IMR-90 (cell line): ENCODE data around the gene LRP1B. TPM values are rescaled to one million over a fixed set of nuclear protein-coding genes. Genes with fewer than 3 reads are reported as not detected.

Source experiments
- ATAC-seq: fragments of 200-7000 bp; cut with Tn5 transposase; 2 replicates; pipeline ENCODE4 v1.9.1; 2020; ENCODE audit warnings: low read depth, mild to moderate bottlenecking, moderate library complexity
- BruUV-seq: library from RNA; stranded (reverse); fragments of 400-500 nt; replicated peaks from 2 replicates; lab custom pipeline; 2021; lab: Mats Ljungman, UMichigan
- CTCF ChIA-PET: fragments of 300-600 bp; formaldehyde crosslinking; extraction: SDS; loops from one replicate; lab custom pipeline; 2021; ENCODE audit warnings: antibody characterized with exemption; lab: Yijun Ruan, JAX
- POLR2A ChIA-PET: fragments of 300-600 bp; sonication (Branson Sonifier 250); formaldehyde crosslinking; loops from one replicate; lab custom pipeline; 2022; ENCODE audit warnings: antibody characterized with exemption; ENCODE audit not compliant: unreplicated experiment; lab: Charles Lee
- DNase-seq: peaks from one replicate; pipeline ENCODE4 v3.0.0; 2013
- H2AFZ ChIP-seq: replicated peaks from 2 replicates; pipeline ENCODE3; 2013; ENCODE audit warnings: low read length, mild to moderate bottlenecking; ENCODE audit not compliant: poor library complexity
- H2AK5ac ChIP-seq: 2 replicates; pipeline ENCODE4 v1.6.1; 2013; ENCODE audit warnings: low read depth, low read length, inconsistent platforms
- H2AK9ac ChIP-seq: replicated peaks from 2 replicates; pipeline ENCODE3; 2013; ENCODE audit warnings: mild to moderate bottlenecking, low read depth, low read length, moderate library complexity; ENCODE audit not compliant: poor library complexity
- H2BK120ac ChIP-seq: 2 replicates; pipeline ENCODE4 v1.6.1; 2013; ENCODE audit warnings: low read depth, low read length, inconsistent platforms
- H2BK15ac ChIP-seq: 3 replicates; pipeline ENCODE4 v1.6.1; 2013; ENCODE audit warnings: low read depth, low read length, inconsistent platforms
- H2BK20ac ChIP-seq: 2 replicates; pipeline ENCODE4 v1.6.1; 2013; ENCODE audit warnings: low read depth, mild to moderate bottlenecking, inconsistent platforms, low read length, moderate library complexity
- H2BK5ac ChIP-seq: 2 replicates; pipeline ENCODE4 v1.6.1; 2013; ENCODE audit warnings: mild to moderate bottlenecking, low read depth, low read length, inconsistent platforms; ENCODE audit not compliant: poor library complexity, severe bottlenecking
- H3K14ac ChIP-seq: replicated peaks from 2 replicates; pipeline ENCODE4 v1.6.1; 2013; ENCODE audit warnings: low read depth, low read length, inconsistent platforms
- H3K18ac ChIP-seq: 2 replicates; pipeline ENCODE4 v1.6.1; 2013; ENCODE audit warnings: low read depth, low read length, control low read depth
- H3K23ac ChIP-seq: 2 replicates; pipeline ENCODE4 v1.6.1; 2013; ENCODE audit warnings: low read depth, low read length, inconsistent platforms
- H3K27ac ChIP-seq: 2 replicates; pipeline ENCODE4 v1.5.1; 2013; ENCODE audit warnings: mild to moderate bottlenecking, control low read depth, low read length; ENCODE audit not compliant: insufficient read depth
- H3K27me3 ChIP-seq: 2 replicates; pipeline ENCODE4 v1.6.1; 2013; ENCODE audit warnings: low read length; ENCODE audit not compliant: control insufficient read depth, insufficient read depth
- H3K36me3 ChIP-seq: 2 replicates; pipeline ENCODE4 v1.6.1; 2013; ENCODE audit warnings: low read length, mixed read lengths; ENCODE audit not compliant: control insufficient read depth, insufficient read depth
- H3K4ac ChIP-seq: 2 replicates; pipeline ENCODE4 v1.6.1; 2013; ENCODE audit warnings: low read depth, low read length, inconsistent platforms
- H3K4me1 ChIP-seq: 2 replicates; pipeline ENCODE4 v1.6.1; 2013; ENCODE audit warnings: low read length, mixed read lengths; ENCODE audit not compliant: control insufficient read depth, insufficient read depth
- H3K4me2 ChIP-seq: 2 replicates; pipeline ENCODE4 v1.6.1; 2013; ENCODE audit warnings: low read depth, mild to moderate bottlenecking, control low read depth, low read length, moderate library complexity
- H3K4me3 ChIP-seq: 2 replicates; pipeline ENCODE4 v1.5.1; 2013; ENCODE audit warnings: low read depth, mild to moderate bottlenecking, control low read depth, low read length, moderate library complexity; ENCODE audit not compliant: insufficient read depth
- H3K56ac ChIP-seq: 2 replicates; pipeline ENCODE4 v1.6.1; 2013; ENCODE audit warnings: low read length, inconsistent platforms; ENCODE audit not compliant: insufficient read depth; ENCODE audit errors: extremely low read depth
- H3K79me1 ChIP-seq, 2 experiments: 2 replicates each; pipeline ENCODE4 v1.6.1; 2013; ENCODE audit warnings: low read length in 2 of 2, inconsistent platforms in 1 of 2, low read depth in 1 of 2
- H3K9ac ChIP-seq: 2 replicates; pipeline ENCODE4 v1.6.1; 2013; ENCODE audit warnings: low read depth, low read length, control low read depth
- H3K9me1 ChIP-seq: 2 replicates; pipeline ENCODE4 v1.6.1; 2013; ENCODE audit warnings: low read length, inconsistent platforms; ENCODE audit not compliant: insufficient read depth
- H3K9me3 ChIP-seq: 2 replicates; pipeline ENCODE4 v1.6.1; 2013; ENCODE audit warnings: low read length; ENCODE audit not compliant: control insufficient read depth, insufficient read depth
- H4K20me1 ChIP-seq: 2 replicates; pipeline ENCODE4 v1.6.1; 2013; ENCODE audit warnings: low read length, inconsistent platforms; ENCODE audit not compliant: insufficient read depth
- H4K5ac ChIP-seq: 2 replicates; pipeline ENCODE4 v1.6.1; 2013; ENCODE audit warnings: mild to moderate bottlenecking, low read depth, low read length, control low read depth
- H4K8ac ChIP-seq, 2 experiments: 2 replicates each; pipeline ENCODE4 v1.6.1; 2013; ENCODE audit warnings: low read depth in 2 of 2, low read length in 2 of 2, control low read depth in 1 of 2, inconsistent platforms in 1 of 2
- H4K91ac ChIP-seq: 2 replicates; pipeline ENCODE4 v1.6.1; 2013; ENCODE audit warnings: low read depth, low read length, inconsistent platforms; ENCODE audit not compliant: insufficient read depth
- CEBPB ChIP-seq: IDR thresholded peaks from 2 replicates; pipeline ENCODE4 v1.6.1; 2012; ENCODE audit warnings: low read depth, low read length, improper control_type of control experiment
- FOS ChIP-seq: fragments of 150-350 bp; IDR thresholded peaks from 2 replicates; pipeline ENCODE4 v1.6.1; 2016; ENCODE audit warnings: low read depth, low read length
- MXI1 ChIP-seq: IDR thresholded peaks from 2 replicates; pipeline ENCODE4 v1.6.1; 2012; ENCODE audit warnings: low read depth, mild to moderate bottlenecking, low read length, moderate library complexity, borderline replicate concordance
- RCOR1 ChIP-seq: IDR thresholded peaks from 2 replicates; pipeline ENCODE4 v1.6.1; 2012; ENCODE audit warnings: mild to moderate bottlenecking, low read length, improper control_type of control experiment; ENCODE audit not compliant: insufficient replicate concordance
- SMC3 ChIP-seq: fragments of 150-350 bp; IDR thresholded peaks from 2 replicates; pipeline ENCODE4 v1.6.1; 2016; ENCODE audit warnings: low read depth, mild to moderate bottlenecking, antibody characterized with exemption, low read length, moderate library complexity
- WGBS, 2 experiments: methylation state at CpG; one replicate each; pipeline versions ENCODE4 v1.1.5 to v1.1.7; 2013; ENCODE audit warnings: missing lambda C conversion rate in 2 of 2; ENCODE audit not compliant: insufficient read length in 1 of 2; ENCODE audit errors: extremely low coverage in 2 of 2; 5-methylcytosine and 5-hydroxymethylcytosine counted together
- dilution Hi-C: fragments of 300-500 bp; cut with HindIII; formaldehyde crosslinking; loops from one replicate; pipeline ENCODE4 v1.14.3; 2018; ENCODE audit warnings: low sequenced_read_pairs; ENCODE audit not compliant: unreplicated experiment
- in situ Hi-C: fragments of 300-500 bp; cut with MboI; formaldehyde crosslinking; loops from 3 replicates; pipeline ENCODE4 v1.14.3; 2019; ENCODE audit warnings: low sequenced_read_pairs, inconsistent platforms, mixed read lengths
- intact Hi-C: fragments of 100-400 bp; cut with micrococcal nuclease; formaldehyde crosslinking; loops from 2 replicates; pipeline ENCODE4 v1.10.0; 2022
- polyA plus RNA-seq, 3 experiments: library from polyadenylated mRNA; depleted of rRNA; stranded (reverse); fragments of >200 nt; gene quantifications; 2 replicates each; pipeline ENCODE4 v1.2.3, GENCODE V29; 2012; ENCODE audit warnings: low replicate concordance in 1 of 3
- total RNA-seq: library from RNA; depleted of rRNA; stranded (reverse); fragments of >200 nt; gene quantifications from 2 replicates; pipeline ENCODE4 v1.2.3, GENCODE V29; 2012
- TF ChIP-seq, protein P1 (sequence below): conservative IDR thresholded peaks from 2 replicates; pipeline ENCODE4 v1.5.1; 2012; ENCODE audit warnings: mild to moderate bottlenecking, low read depth, low read length, improper control_type of control experiment

LRP1B gene
- total and polyA plus RNA-seq, 2 of the 4 experiments (the other 2 are of a cell fraction), result under 0.01 to 0.02 TPM

DNA sequence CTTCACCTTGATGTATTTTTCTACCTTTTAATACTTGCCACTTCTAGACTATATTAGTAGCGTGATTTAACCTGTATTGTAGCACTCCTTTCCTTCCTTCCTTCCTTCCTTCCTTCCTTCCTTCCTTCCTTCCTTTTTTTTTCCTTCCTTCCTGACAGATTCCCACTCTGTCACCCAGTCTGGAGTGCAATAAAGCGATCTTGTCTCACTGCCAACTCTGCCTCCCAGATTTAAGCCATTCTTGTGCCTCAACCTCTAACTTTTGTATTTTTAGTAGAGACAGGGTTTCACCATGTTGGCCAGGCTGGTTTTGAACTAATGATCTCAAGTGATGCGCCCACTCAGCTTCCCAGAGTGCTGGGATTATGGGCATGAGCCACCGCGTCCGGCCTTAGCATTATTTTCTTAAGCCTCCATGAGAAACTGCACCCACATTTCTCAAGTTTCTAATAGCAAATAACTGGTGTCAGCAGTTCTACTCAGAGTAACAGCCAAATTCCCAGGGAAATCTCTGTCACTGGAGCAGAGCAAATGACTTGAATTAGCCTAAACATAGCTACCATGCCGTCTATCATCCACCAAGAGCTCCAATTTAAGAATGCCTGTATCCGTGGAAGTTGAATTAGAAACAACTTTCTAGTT is 529.2 kb downstream of the LRP1B start:
- intact Hi-C loops (no loop called here), in situ Hi-C loops (no loop called here), dilution Hi-C loops (no loop called here)
- H3K4me2 ChIP-seq, result no peak overlapping the region
- no peaks in the 10 kb centered on the region for H3K27me3 ChIP-seq
- no peak overlapping the region for H2BK120ac ChIP-seq
- ChIA-PET POLR2A (no interaction called here), CTCF (no interaction called here)
- H4K8ac ChIP-seq, result no peak overlapping the region
- no peak overlapping the region for H4K5ac ChIP-seq
- TF ChIP-seq FOS (no peak), RCOR1 (no peak), SMC3 (no peak), MXI1 (no peak), CEBPB (no peak)
- TF ChIP-seq, protein P1, sequence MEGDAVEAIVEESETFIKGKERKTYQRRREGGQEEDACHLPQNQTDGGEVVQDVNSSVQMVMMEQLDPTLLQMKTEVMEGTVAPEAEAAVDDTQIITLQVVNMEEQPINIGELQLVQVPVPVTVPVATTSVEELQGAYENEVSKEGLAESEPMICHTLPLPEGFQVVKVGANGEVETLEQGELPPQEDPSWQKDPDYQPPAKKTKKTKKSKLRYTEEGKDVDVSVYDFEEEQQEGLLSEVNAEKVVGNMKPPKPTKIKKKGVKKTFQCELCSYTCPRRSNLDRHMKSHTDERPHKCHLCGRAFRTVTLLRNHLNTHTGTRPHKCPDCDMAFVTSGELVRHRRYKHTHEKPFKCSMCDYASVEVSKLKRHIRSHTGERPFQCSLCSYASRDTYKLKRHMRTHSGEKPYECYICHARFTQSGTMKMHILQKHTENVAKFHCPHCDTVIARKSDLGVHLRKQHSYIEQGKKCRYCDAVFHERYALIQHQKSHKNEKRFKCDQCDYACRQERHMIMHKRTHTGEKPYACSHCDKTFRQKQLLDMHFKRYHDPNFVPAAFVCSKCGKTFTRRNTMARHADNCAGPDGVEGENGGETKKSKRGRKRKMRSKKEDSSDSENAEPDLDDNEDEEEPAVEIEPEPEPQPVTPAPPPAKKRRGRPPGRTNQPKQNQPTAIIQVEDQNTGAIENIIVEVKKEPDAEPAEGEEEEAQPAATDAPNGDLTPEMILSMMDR, result no peak
- H3K9me3 ChIP-seq, result no peaks in the 10 kb centered on the region
- H3K4me1 ChIP-seq, result no peaks in the 10 kb centered on the region
- H3K18ac ChIP-seq, result no peak overlapping the region
- H2AK5ac ChIP-seq, result no peak overlapping the region
- no peak overlapping the region for H2AFZ ChIP-seq
- H3K79me1 ChIP-seq, result no peaks in the 10 kb centered on the region
- H3K9me1 ChIP-seq, result no peaks in the 10 kb centered on the region
- no peak overlapping the region for H3K4me3 ChIP-seq
- no peak overlapping the region for H3K27ac ChIP-seq
- DNase-seq, result no peak
- no peak overlapping the region for H3K4ac ChIP-seq
- no peak overlapping the region for H2BK5ac ChIP-seq
- ATAC-seq, result no peak
- no peak overlapping the region for H2BK20ac ChIP-seq
- H4K20me1 ChIP-seq, result no peaks in the 10 kb centered on the region
- no peak overlapping the region for H2AK9ac ChIP-seq
- no peak overlapping the region for H3K14ac ChIP-seq
- no peak overlapping the region for H3K56ac ChIP-seq
- no peak overlapping the region for H3K23ac ChIP-seq
- no peak overlapping the region for H4K91ac ChIP-seq
- H3K36me3 ChIP-seq, result no peaks in the 10 kb centered on the region
- no TSS peak for BruUV-seq
- H2BK15ac ChIP-seq, result no peak overlapping the region
- no peak overlapping the region for H3K9ac ChIP-seq
- 60% methylated on average over 1 of the region's 8 CpGs; no CpG with 5 or more reads in 1 of the 2 experiments for WGBS, 2 experiments
